GM19351 (cell line): Measurements from ENCODE around the gene GCA.

Experiments used
- ATAC-seq: cut with Tn5 transposase; IDR thresholded peaks from one replicate; pipeline ENCODE4 v1.9.1; 2021; ENCODE audit warnings: mild to moderate bottlenecking, moderate library complexity; ENCODE audit not compliant: unreplicated experiment

GCA gene

GRCh38 chr2:162343824-162344616 is at the start of gene GCA:
TSS of gene GCA (plus strand) at chr2:162344132. CDS start at chr2:162344249, 117 bp downstream.
- peak; percentile 97 for ATAC-seq

GRCh38 chr2:162295009-162295408 is 48.9 kb upstream of the GCA start:
- no peak for ATAC-seq

- ATAC-seq: peak; percentile 75
These were observed 45.9 kb upstream of the GCA start for GRCh38 chr2:162297925-162298552.

- no peak for ATAC-seq
These were observed 45.1 kb upstream of the GCA start for GRCh38 chr2:162298669-162299335.

- no peak for ATAC-seq
These were observed 43.7 kb upstream of the GCA start for GRCh38 chr2:162300266-162300665.

GRCh38 chr2:162301151-162301804 is 42.7 kb upstream of the GCA start:
- peak; percentile 76 for ATAC-seq

- no peak for ATAC-seq
These were observed 42.1 kb upstream of the GCA start for GRCh38 chr2:162301877-162302276.

- no peak for ATAC-seq
These were observed 38.0 kb upstream of the GCA start for GRCh38 chr2:162305901-162306300.

- no peak for ATAC-seq
These were observed 35.0 kb upstream of the GCA start for GRCh38 chr2:162308747-162309503.

- ATAC-seq: no peak
These were observed 31.1 kb upstream of the GCA start for GRCh38 chr2:162312853-162313252.

GRCh38 chr2:162315938-162316337 is 28.0 kb upstream of the GCA start:
- no peak for ATAC-seq

GRCh38 chr2:162316590-162316989 is 27.3 kb upstream of the GCA start:
- ATAC-seq: no peak

GRCh38 chr2:162317058-162317742 is 26.7 kb upstream of the GCA start:
- ATAC-seq: no peak

- peak; percentile 17 for ATAC-seq
These were observed 26.0 kb upstream of the GCA start for GRCh38 chr2:162317861-162318327.

GRCh38 chr2:162318328-162319180 is 25.4 kb upstream of the GCA start, which contains the start of gene IFIH1:
TSS of gene IFIH1 (minus strand) at chr2:162318684. CDS start at chr2:162318307, 377 bp downstream.
- peak; percentile 70 for ATAC-seq

- ATAC-seq: no peak
These were observed 22.9 kb upstream of the GCA start for GRCh38 chr2:162320864-162321517.

- ATAC-seq: no peak
These were observed 19.0 kb upstream of the GCA start for GRCh38 chr2:162324953-162325352.

- ATAC-seq: no peak
These were observed 16.7 kb upstream of the GCA start for GRCh38 chr2:162327134-162327769.
